ENCODE measurements around the gene OR2H1. TPM values are rescaled to one million over a fixed set of nuclear protein-coding genes. Genes with fewer than 3 reads are reported as not detected.

Gene OR2H1
- polyA plus RNA-seq, 3 donors: not detected

- no peak overlapping the region for H2AFZ ChIP-seq (ENCODE audit: insufficient read depth, low read depth, low read length, poor library complexity, severe bottlenecking)
- DNase-seq: no peak
- intact Hi-C loops (cut with micrococcal nuclease): no loop called here
- no peaks in the 10 kb centered on the region for H3K9me3 ChIP-seq (replicated peaks in 1 of 2; ENCODE audit: control insufficient read depth in 1 of 2, insufficient read depth in 1 of 2, low read length in 2 of 2)
- H3K9me3 Mint-ChIP-seq: peaks cover 0 to 1% (median 0%) of the 10 kb centered on the region in 7 donors
- no peaks in the 10 kb centered on the region for H3K27me3 ChIP-seq (ENCODE audit: control insufficient read depth in 2 of 2, insufficient read depth in 2 of 2, low read length in 2 of 2)
- no peak overlapping the region for H3K27ac ChIP-seq (ENCODE audit: low read depth in 1 of 2, low read length in 2 of 2)
- H3K4me1 Mint-ChIP-seq: no peaks in the 10 kb centered on the region
- H3K4me1 ChIP-seq (ENCODE audit: control insufficient read depth in 1 of 2, insufficient read depth in 2 of 2, low read length in 2 of 2): no peaks in the 10 kb centered on the region
- no peaks in the 10 kb centered on the region for H3K36me3 ChIP-seq (replicated peaks in 1 of 2; ENCODE audit: control insufficient read depth in 1 of 2, insufficient read depth in 2 of 2, low read length in 2 of 2)
- no peaks in the 10 kb centered on the region for H4K20me1 ChIP-seq (ENCODE audit: insufficient read depth, low read length)
- H3K27me3 Mint-ChIP-seq (ENCODE audit: low read depth in 3 of 3): peaks cover 0 to 12% (median 2%) of the 10 kb centered on the region in 3 donors
- H3K79me2 ChIP-seq (ENCODE audit: insufficient read depth, low read length): no peaks in the 10 kb centered on the region
- no peak overlapping the region for H3K4me3 ChIP-seq (replicated peaks in 1 of 3; ENCODE audit: low read depth in 2 of 3, low read length in 3 of 3)
- no peak overlapping the region for H3K9ac ChIP-seq (ENCODE audit: insufficient read depth, low read length, poor library complexity, severe bottlenecking)
- 87% methylated on average over 7 of the region's 11 CpGs for WGBS (ENCODE audit: insufficient coverage)
- TF ChIP-seq CTCF (IDR thresholded peaks at IDR 0.05): no peak
- H3K36me3 Mint-ChIP-seq: no peaks in the 10 kb centered on the region
- no peak overlapping the region for H3K4me2 ChIP-seq (replicated peaks; ENCODE audit: extremely low read depth, low read length, poor library complexity, severe bottlenecking)
- no peak overlapping the region for H3K4me3 Mint-ChIP-seq
- no peak overlapping the region for H3K27ac Mint-ChIP-seq
Measured at GRCh38 chr6:29506446-29507067, 49.6 kb downstream of the OR2H1 start.

DNA sequence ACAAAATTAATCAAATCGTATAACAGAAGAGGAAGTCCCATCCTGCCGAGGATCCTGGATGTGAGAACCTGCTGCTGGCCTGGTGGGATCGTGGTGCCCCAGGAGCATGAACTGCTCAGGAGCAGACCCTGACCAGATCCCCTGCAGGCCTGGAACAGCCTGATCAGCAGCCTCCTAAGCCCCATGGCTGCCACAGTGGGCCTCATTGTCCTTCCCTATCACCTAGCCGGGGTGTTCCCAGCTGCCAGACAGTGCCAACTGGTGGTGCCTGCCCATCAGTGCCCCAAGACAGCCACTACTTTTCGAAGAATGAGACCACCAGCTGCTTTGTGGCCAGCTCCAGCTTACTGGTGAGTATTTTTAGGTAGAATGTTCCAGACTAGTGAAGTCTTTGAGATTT is 50.4 kb downstream of the OR2H1 start:
- H3K27me3 ChIP-seq (ENCODE audit: control insufficient read depth in 2 of 2, insufficient read depth in 2 of 2, low read length in 2 of 2): no peaks in the 10 kb centered on the region
- no peak overlapping the region for H3K9ac ChIP-seq (ENCODE audit: insufficient read depth, low read length, poor library complexity, severe bottlenecking)
- H3K79me2 ChIP-seq (ENCODE audit: insufficient read depth, low read length): no peaks in the 10 kb centered on the region
- Mint-ChIP-seq H3K4me1 (no peaks in the 10 kb centered on the region), H3K27ac (no peak overlapping the region), H3K36me3 (no peaks in the 10 kb centered on the region), H3K9me3 (peaks cover 0 to 1% (median 0%) of the 10 kb centered on the region in 7 donors), H3K4me3 (no peak overlapping the region), H3K27me3 (ENCODE audit: low read depth in 3 of 3) (peaks cover 0 to 12% (median 2%) of the 10 kb centered on the region in 3 donors)
- no peak overlapping the region for H3K4me2 ChIP-seq (replicated peaks; ENCODE audit: extremely low read depth, low read length, poor library complexity, severe bottlenecking)
- no peaks in the 10 kb centered on the region for H3K36me3 ChIP-seq (replicated peaks in 1 of 2; ENCODE audit: control insufficient read depth in 1 of 2, insufficient read depth in 2 of 2, low read length in 2 of 2)
- no peak overlapping the region for H3K27ac ChIP-seq (ENCODE audit: low read depth in 1 of 2, low read length in 2 of 2)
- intact Hi-C loops (cut with micrococcal nuclease): no loop called here
- WGBS (ENCODE audit: insufficient coverage): 75% methylated on average over 3 of the region's 5 CpGs
- H3K4me1 ChIP-seq (ENCODE audit: control insufficient read depth in 1 of 2, insufficient read depth in 2 of 2, low read length in 2 of 2): no peaks in the 10 kb centered on the region
- no peak for DNase-seq
- no peaks in the 10 kb centered on the region for H3K9me3 ChIP-seq (replicated peaks in 1 of 2; ENCODE audit: control insufficient read depth in 1 of 2, insufficient read depth in 1 of 2, low read length in 2 of 2)
- H3K4me3 ChIP-seq (replicated peaks in 1 of 3; ENCODE audit: low read depth in 2 of 3, low read length in 3 of 3): no peak overlapping the region
- no peaks in the 10 kb centered on the region for H4K20me1 ChIP-seq (ENCODE audit: insufficient read depth, low read length)
- no peak overlapping the region for H2AFZ ChIP-seq (ENCODE audit: insufficient read depth, low read depth, low read length, poor library complexity, severe bottlenecking)
- no peak for TF ChIP-seq CTCF (IDR thresholded peaks at IDR 0.05)
